NCI-H2196 (cell line): ENCODE measurements around the gene ARSG.
"Not testable (repeated sequence)": the region's sequence is repeated elsewhere in the genome, so short reads cannot be mapped to it uniquely, and the experiment has no call there.

Source experiments
- DNase-seq: peaks from one replicate; lab custom pipeline; 2025; ENCODE audit not compliant: unreplicated experiment; lab: John Stamatoyannopoulos, UW

ARSG gene

DNA sequence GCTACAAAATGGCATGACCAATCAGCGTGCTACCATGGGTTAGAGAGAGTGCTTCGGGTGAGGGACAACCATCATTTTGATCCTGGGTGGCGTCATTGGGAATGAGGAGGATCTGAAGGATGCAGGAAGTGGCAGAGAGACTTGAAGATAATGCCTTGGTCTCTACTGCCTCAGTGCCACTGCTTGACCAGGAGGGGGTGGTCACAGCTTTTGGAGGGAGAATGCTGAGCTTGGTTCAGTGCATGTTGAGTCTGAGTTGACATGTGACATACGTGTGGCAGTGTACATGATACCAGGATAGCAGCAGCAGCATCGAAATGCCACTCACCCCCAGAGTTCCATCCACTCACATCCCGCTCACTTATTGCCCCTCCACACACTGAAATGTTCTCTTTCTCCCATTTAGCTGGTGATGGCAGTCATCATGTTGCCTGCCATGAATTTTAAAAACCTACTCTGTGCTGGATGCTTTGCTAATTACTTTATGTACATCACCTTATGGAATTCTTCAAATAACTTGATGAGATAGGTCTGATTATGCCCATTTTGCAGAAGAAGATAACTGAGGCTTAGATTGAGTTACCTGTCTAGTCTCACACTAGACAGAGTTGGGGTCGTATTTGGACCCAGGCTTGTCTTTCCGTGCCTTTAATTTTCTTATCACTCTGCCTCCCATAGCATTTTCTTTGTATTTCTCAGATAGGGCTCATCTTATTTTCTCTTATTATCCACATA, 36.7 kb downstream of the ARSG start:
- DNase-seq = no peak

DNA sequence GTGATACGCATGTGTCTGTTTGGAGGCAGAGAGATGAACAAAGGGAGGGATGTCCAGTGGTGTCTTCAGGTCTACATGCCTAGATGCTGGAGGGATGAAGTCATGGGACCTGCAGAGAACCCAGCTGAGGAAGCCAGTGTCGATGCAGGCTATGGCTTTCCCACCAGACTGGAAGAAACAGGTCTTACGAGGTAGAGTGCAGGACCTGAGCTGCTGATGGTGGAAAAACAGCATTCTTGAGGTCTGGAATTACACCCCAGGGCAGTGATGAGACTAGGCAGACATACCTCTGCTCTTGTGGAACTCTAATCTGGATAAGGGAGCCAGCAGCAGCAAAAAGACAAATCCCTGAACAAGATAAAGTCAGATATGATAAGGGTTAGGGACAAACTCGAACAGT, 37.4 kb downstream of the ARSG start:
- no peak for DNase-seq

DNA sequence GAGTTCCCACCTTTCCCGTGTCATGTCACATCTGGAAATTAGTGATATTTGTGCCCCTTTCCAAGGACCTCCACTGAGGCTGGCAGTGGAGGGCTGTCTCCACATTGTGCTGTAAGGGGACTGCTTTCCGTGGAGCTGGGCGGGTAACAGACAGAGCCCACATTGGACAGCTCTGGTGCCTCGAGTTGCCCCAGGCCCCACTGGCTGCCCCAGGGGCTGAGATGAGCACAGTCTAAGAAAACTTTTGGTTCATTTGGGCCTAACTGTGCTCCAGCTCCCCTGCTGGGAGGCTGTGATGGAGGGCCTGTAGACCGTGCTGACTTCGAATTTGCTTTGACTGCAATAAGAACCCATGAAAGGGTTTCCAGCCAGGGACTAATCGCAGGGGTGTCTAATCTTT, 38.0 kb downstream of the ARSG start:
- DNase-seq = no peak

DNA sequence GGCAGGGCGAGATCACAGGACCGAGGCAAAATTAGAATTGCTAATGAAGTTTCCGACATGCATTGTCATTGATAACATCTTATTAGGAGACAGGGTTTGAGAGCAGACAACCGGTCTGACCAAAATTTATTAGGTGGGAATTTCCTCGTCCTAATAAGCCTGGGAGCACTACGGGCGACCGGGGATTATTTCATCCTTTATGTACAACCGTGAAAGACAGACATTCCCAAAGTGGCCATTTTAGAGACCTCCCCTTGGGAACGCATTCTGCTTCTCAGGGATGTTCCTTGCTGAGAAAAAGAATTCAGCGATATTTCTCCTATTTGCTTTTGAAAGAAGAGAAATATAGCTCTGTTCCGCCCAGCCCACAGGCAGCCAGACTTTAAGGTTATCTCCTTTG, 40.6 kb downstream of the ARSG start:
- not testable (repeated sequence) for DNase-seq

DNA sequence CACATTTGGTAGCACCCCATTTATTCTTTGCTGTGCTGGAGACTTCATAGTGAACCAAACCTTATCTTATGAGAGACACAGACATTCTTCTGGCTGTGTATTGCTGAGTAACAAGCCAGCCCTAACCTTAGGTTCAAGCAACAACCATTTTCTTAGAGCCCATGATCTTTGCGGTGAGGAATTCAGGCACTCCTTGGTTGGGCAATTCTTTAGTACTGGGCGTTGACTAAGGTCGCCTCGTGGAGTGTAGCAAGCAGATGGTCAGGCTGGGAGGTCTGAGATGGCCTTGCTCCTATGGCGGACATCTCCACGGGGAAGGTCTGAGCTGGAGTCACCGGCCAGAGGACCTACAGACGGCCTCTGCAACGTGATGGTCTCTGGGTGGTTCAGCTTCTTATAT, 43.1 kb downstream of the ARSG start:
- DNase-seq = no peak

DNA sequence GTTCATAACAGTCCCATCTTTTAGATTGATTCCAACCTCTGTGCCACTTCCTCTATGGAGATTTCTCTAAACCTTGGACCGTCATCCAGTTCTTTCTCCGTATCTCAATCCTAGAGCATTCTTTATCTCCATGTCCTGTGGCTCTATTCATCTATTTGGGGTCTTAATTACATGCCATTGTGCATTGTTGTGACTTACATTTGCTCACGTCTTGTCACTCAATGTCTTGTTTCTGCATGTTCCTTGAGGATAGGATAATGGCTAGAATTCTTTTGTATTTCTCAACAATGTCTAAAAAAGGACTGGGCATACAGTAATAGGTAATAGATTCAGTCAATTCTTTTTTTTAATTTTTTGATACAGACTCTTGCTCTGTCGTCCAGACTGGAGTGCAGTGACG, 50.2 kb downstream of the ARSG start:
- DNase-seq = no peak

DNA sequence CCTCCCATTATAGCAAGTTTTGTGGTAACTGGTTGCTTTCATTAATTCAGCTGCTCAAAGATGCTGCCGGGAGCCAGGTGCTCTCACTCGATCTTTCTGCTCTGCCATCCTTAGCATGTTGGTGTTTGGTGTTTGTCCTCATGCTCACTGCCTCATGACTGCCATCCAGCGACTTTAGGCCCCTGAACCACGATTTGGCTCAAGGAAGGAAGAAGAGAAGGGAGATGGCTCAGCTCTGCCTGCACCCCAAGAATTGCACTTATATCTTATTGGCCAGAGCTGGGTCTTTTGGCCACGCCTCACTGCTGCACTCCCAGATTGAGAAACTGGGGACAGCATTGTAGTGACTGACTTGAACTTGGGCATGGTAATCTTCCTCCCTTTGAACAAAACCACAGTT, 52.7 kb downstream of the ARSG start:
- DNase-seq = no peak

DNA sequence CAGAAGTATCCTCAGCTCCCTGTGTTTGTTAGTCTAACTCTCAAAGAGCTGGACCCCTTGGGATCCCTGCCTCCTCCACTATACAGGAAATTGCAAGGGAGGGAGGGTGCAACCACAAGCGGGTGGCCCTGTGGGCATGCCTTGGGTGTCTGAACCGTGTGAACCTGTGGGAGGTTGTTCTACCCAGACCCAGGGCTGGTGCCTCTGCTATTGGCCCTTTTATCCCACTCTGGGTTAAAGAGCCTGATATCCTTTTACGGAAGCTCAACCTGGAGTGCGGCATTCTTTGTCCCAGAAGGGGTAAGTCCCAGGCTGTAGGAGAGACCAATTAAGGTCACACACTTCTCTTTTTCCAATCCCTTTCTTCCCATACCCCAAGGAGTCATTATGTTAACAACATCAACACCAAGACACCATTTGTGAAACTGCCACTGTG, 53.4 kb downstream of the ARSG start:
- no peak for DNase-seq

DNA sequence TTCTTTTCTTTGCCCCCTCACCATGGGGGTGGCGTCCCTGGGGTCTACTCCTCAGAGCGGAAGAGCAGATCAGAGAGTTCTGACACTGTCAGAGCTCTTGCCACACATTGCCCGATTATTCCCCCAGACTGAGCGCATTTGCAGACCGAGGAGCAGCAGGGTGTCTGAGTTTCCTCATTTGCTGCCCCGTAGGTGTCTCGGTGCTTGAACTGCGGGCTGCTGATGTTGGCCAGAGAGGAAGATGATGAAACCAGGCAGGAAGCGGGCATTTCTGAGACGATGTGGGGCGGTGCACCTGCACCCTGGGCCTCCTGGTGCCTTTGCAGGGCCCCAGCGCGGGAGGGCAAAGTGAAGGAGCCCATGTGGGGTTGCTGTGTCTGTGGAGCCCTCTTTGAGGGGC, 55.2 kb downstream of the ARSG start:
- DNase-seq = no peak

DNA sequence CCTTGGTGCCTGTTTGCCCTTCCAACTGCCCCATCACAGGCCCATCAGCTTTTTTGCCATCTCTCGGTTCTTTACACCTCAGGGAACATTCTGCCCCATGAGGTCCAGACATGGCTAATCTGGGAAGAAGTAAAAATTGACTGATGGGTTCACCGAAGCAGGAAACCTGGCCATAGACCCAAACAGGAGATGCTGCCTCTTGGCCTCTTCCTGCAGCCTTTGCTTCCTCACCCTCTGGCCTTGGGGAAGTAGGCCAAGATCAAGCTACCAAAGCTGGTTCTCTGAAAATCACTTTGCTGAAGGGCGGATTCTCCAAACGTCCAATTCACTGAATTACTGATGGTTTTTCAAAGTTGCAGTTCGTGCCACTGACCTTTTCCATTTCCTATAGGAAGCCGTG, 56.1 kb downstream of the ARSG start:
- no peak for DNase-seq

DNA sequence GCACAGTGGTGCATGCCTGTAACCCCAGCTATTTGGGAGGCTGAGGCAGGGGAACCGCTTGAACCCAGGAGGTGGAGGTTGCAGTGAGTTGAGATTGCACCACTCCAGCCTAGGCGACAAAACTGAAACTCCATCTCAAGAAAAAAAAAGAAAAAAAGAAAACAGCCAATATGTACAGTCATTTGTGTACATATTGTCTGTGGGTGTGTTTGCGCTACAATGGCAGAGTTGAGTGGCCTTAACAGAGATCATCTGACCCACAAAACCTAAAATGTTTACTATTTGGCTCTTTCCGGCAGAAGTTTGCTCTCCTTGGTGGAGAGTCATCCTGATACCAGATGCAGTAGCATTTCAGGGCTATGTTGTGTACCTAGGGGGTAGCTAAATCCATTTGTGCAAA, 57.9 kb downstream of the ARSG start:
- DNase-seq = no peak

DNA sequence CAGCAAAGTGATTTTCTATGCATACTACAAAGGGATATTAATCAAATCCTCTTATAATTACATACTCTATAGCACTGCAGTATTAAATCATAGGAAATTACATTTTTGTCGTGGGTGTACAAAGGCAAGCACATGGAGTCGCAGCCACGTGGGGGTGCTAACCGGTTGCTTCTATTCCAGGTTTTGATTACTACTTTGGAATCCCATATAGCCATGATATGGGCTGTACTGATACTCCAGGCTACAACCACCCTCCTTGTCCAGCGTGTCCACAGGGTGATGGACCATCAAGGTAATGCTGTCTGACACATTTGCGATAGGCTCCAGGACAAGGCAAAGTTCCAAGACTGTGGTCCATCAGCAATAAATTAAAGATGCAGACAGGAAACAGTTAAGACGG, 60.1 kb downstream of the ARSG start:
- DNase-seq = no peak

DNA sequence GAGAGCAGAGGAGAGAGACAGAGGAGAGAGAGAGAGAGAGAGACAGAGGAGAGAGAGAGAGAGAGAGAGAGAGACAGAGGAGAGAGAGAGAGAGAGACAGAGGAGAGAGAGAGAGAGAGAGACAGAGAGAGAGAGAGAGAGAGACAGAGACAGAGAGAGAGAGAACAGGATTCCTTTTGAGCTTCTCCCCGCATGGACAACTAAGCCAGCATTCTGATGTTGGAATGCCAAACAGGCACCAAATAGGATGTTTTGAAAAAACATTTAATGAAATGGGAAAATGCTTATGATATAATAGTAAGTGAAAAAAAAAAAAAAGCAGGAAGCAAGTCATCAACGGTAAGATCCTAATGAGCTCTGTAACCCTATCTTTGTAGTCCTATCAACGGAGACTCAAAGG, 60.7 kb downstream of the ARSG start:
- no peak for DNase-seq

DNA sequence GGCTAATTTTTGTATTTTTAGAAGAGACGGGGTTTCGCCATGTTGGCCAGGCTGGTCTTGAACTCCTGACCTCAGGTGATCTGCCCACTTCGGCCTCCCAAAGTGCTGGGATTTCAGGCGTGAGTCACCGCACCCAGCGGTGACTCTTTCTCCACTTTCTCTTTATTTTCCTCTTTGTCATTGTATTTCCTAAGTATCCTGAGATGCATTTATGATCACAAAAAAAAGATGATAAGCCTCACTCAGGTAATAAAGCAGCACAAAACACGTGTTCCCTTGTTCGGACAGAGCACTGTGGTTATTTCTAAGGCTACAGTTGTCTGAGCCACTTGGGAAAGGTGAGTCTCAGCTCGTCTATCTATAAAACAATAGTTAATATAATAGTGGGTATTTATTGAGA, 61.4 kb downstream of the ARSG start:
- not testable (repeated sequence) for DNase-seq

DNA sequence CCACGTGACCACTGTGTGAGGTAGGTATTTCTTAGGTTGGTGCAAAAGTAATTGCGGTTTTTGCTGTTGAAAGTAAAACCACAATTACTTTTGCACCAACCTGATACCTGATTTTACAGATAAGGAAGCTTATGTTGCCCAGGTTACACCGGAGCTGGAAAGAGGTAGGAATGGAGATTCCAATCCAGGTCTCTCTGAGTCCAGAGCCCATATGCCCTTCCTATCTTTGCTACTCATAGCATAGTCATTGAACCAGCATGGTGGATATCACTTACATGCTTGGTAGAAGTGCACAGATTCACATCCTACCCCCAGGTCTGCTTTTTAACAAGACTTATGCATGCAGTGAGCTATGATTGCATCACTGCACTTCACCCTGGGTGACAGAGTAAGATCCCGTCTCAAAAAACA, 61.8 kb downstream of the ARSG start:
- no peak for DNase-seq

DNA sequence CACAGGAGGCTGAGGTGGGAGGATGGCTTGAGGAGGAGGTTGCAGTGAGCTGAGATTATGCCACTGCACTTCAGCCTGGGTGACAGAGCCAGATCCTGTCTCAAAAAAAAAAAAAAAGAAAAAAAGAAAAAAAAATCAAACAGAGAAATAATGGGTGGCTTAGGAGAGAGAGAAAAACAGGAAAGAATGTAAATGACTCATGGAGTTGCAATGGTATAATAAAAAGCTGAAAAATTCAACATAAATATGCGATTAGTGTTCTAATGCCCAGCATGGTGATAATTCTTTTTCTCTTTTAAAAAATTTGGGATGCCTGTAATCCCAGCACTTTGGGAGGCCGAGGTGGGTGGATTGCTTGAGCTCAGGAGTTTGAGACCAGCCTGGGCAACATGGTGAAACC, 63.0 kb downstream of the ARSG start:
- DNase-seq = not testable (repeated sequence)

DNA sequence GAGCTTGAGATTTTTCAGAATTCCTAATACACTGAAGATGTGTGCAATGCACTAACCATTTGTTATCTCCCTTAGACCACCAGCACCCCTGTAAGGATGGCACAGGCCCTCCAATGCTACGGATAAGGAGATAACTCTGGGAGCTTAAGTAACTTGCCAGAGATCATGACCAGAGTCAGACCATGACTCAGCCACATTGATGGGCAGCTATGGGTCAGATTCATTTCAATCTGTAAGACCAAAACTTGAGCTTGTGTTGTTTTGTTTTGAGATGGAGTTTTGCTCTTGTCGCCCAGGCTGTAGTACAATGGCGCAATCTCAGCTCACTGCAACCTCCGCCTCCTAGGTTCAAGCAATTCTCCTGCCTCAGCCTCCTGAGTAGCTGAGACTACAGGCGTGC, 63.8 kb downstream of the ARSG start:
- DNase-seq = not testable (repeated sequence)

DNA sequence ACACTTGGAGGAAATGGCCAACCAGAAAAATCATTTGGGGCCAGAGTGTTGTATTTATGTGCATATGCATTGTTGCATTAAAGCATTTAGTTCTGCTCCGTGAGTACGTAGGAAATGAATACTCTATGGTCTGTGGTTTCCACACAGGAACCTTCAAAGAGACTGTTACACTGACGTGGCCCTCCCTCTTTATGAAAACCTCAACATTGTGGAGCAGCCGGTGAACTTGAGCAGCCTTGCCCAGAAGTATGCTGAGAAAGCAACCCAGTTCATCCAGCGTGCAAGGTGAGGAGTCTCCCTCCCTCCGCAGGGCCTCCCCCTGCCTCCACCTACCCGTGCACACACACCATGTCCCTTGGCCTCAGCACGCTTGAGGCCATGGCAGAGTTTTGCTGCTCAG, 65.2 kb downstream of the ARSG start:
- no peak for DNase-seq

DNA sequence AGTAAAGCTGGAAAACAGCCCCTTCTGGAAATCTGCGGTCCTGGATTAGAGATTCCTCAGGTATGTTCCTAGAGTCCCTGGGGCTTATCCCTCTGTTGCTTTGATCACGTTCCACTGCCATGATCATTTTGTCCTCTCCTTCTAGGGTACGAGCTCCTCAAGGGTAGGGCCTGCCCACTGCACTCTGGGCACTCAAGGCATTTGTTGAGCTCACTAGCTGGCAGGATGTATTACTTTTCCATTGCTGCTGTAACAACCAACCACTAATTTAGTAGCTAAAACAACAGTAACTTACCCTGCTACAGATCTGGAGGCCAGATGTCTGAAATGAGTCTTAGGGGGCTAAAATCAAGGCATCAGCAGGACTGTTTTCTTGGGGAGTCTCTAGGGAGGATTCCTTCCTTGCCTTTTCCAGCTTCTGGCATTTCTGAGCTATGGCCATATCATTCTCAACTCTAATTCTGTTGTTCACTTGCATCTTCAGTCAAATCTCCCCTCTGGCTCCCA, 65.7 kb downstream of the ARSG start:
- DNase-seq = no peak

DNA sequence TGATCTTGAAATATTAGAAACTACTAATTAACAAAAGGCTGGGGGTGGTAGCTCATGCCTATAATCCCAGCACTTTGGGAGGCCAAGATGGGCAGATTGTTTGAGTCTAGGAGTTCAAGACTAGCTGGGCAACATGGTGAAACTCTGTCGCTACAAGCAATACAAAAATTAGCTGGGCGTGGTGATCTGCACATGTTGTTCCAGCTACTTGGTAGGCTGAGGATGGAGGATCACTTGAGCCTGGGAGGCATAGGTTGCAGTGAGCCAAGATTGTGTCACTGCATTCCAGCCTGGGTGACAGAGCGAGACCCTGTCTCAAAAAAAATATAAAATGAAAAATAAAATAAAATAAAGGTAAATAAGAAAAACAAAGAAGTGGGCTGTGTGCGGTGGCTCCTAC, 66.6 kb downstream of the ARSG start:
- DNase-seq = no peak

DNA sequence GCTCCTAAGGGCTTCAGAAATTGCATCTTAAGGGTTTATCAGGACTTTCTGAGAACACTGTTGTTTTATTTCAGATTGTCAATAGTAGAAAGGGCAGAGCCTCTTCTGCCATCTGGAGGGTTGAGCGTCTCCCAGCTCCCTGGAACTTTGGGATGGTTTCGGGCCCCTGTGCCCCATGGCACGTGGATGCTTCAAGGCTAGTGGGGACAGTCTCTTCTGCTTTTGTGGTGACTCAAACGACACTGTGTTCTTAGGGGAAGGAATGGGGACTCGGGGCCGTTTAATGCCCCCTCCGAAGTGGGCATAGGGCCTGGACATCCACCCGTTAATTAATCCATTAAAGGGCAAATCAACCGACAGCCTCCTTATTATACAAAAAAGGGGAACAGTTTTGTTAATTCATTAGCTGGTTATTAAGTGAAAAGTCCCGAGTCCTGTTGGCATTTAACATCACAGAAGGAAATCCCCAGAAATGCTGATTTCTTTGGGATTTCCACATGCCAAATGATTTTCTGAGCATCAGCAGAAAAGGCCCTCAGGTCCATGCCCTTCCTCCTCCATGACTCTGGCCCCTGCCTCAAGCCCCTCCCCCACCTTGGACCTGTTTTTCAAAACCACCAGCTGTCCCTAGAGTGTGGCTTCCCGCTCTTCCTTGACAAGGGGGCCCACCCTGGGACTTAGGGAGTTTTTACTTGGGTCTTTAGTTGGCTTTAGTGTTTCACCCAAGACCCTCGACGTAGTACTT, 68.7 kb downstream of the ARSG start:
- no peak for DNase-seq

DNA sequence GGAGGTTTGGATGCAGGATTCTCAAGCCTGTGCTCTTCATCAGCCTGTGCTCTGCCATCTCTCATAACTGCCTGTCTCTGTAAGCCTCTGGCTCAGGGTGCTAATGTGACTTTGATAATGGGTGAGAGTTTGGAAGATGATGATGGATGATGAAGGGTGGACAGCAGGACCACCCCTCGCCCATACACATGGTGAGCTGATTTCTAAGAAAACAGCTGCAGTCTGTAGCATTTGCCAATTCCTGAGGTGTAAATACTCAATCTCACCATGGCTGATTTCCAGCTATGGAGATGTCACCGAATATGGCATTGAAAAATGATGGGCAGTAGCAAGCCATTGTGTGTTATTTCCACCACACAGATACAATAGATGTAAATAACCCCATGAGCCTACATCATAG, 74.2 kb downstream of the ARSG start:
- DNase-seq = no peak

DNA sequence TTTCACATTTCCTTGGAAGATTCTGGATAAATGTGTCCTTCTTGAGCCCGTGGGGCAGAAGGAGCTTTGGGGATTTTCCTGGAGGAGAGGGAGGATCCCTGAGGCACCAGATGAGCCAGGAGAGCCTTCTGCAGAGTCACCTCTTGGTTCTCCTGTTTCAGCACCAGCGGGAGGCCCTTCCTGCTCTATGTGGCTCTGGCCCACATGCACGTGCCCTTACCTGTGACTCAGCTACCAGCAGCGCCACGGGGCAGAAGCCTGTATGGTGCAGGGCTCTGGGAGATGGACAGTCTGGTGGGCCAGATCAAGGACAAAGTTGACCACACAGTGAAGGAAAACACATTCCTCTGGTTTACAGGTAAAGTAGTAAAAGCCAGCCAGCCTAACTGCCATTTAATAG, 77.1 kb downstream of the ARSG start:
- no peak for DNase-seq
